HG03457 (cell line): ENCODE measurements around the gene CRYBA2.

Experiments used
- ATAC-seq: cut with Tn5 transposase; IDR thresholded peaks from one replicate; pipeline ENCODE4 v1.9.1; 2021; ENCODE audit warnings: moderate number of reproducible peaks; ENCODE audit not compliant: unreplicated experiment

The CRYBA2 gene

GRCh38 chr2:219023045-219023605 is 29.9 kb upstream of the CRYBA2 start:
- no peak for ATAC-seq

GRCh38 chr2:219022616-219023015 is 29.4 kb upstream of the CRYBA2 start:
- no peak for ATAC-seq

- no peak for ATAC-seq
Measured at GRCh38 chr2:219022041-219022440, 28.8 kb upstream of the CRYBA2 start.

- ATAC-seq, result no peak
Measured at GRCh38 chr2:219021591-219021990, 28.4 kb upstream of the CRYBA2 start.

- no peak for ATAC-seq
Measured at GRCh38 chr2:219020604-219021365, 27.6 kb upstream of the CRYBA2 start.

GRCh38 chr2:219019436-219019835 is 26.2 kb upstream of the CRYBA2 start:
- ATAC-seq, result no peak

- ATAC-seq, result no peak
Measured at GRCh38 chr2:219018726-219019125, 25.5 kb upstream of the CRYBA2 start.

GRCh38 chr2:219018286-219018685 is 25.1 kb upstream of the CRYBA2 start:
- no peak for ATAC-seq

- no peak for ATAC-seq
Measured at GRCh38 chr2:219017201-219017931, 24.1 kb upstream of the CRYBA2 start.

GRCh38 chr2:219016721-219017120 is 23.5 kb upstream of the CRYBA2 start:
- ATAC-seq, result no peak

GRCh38 chr2:219010873-219011272 is 17.7 kb upstream of the CRYBA2 start:
- ATAC-seq, result no peak

GRCh38 chr2:219010162-219010756 is 17.0 kb upstream of the CRYBA2 start:
- ATAC-seq, result no peak

- ATAC-seq, result no peak
Measured at GRCh38 chr2:219009294-219009693, 16.1 kb upstream of the CRYBA2 start.

GRCh38 chr2:219003979-219004378 is 10.8 kb upstream of the CRYBA2 start:
- ATAC-seq, result no peak

GRCh38 chr2:219003267-219003634 is 10.0 kb upstream of the CRYBA2 start:
- ATAC-seq, result no peak

- no peak for ATAC-seq
Measured at GRCh38 chr2:219002395-219003266, 9.4 kb upstream of the CRYBA2 start.

- no peak for ATAC-seq
Measured at GRCh38 chr2:219001577-219002394, 8.6 kb upstream of the CRYBA2 start.

GRCh38 chr2:219001100-219001576 is 7.9 kb upstream of the CRYBA2 start:
- no peak for ATAC-seq

- no peak for ATAC-seq
Measured at GRCh38 chr2:219000569-219000960, 7.3 kb upstream of the CRYBA2 start.
